ENCODE measurements around the gene MBOAT7. TPM values are rescaled to one million over a fixed set of nuclear protein-coding genes. Genes with fewer than 3 reads are reported as not detected.

Gene MBOAT7
- total and polyA plus RNA-seq, 2 of the 4 experiments (the other 2 are of a cell fraction): 11.3 to 121 TPM

DNA sequence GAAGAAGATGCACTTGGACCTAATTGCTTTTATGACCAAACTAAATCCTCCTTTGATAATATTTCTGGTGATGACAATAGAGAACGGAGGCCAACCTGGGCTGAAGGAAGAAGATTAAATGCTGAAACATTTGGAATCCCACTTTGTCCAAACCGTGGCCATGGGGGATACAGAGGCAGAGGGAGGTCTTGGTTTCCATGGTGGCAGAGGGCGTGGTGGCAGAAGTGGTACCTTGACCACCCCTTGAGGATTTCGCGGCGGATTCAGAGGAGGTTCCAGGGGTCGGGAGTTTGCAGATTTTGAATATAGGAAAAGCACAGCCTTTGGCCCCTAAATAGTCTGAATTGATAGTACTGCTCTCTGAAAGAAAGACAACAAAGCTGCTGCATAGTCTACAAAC is 40.7 kb upstream of the MBOAT7 start:
- Histone ChIP-seq H4K8ac (ENCODE audit: low read depth in 2 of 2, low read length in 2 of 2) (no peak overlapping the region), H3K79me1 (ENCODE audit: low read depth in 1 of 2, low read length in 2 of 2) (no peaks in the 10 kb centered on the region), H3K4me3 (ENCODE audit: insufficient read depth, low read depth, low read length) (no peak overlapping the region), H3K18ac (ENCODE audit: low read depth, low read length) (no peak overlapping the region), H4K91ac (ENCODE audit: insufficient read depth, low read depth, low read length) (no peak overlapping the region), H3K4me1 (ENCODE audit: control insufficient read depth, insufficient read depth, low read length) (no peaks in the 10 kb centered on the region), H2AFZ (replicated peaks; ENCODE audit: low read length, poor library complexity) (no peak overlapping the region), H4K5ac (ENCODE audit: low read depth, low read length) (no peak overlapping the region), H3K9ac (ENCODE audit: low read depth, low read length) (no peak overlapping the region), H3K4ac (ENCODE audit: low read depth, low read length) (no peak overlapping the region), H3K14ac (replicated peaks; ENCODE audit: low read depth, low read length) (no peak overlapping the region), H2BK15ac (ENCODE audit: low read depth, low read length) (no peak overlapping the region), H2BK20ac (ENCODE audit: low read depth, low read length) (no peak overlapping the region), H2BK5ac (ENCODE audit: low read depth, low read length, poor library complexity, severe bottlenecking) (no peak overlapping the region), H3K23ac (ENCODE audit: low read depth, low read length) (no peak overlapping the region), H3K36me3 (ENCODE audit: control insufficient read depth, insufficient read depth, low read length) (no peaks in the 10 kb centered on the region), H3K27me3 (ENCODE audit: control insufficient read depth, insufficient read depth, low read length) (peaks cover 4% of the 10 kb centered on the region), H3K56ac (ENCODE audit: extremely low read depth, insufficient read depth, low read length) (no peak overlapping the region), H4K20me1 (ENCODE audit: insufficient read depth, low read length) (no peaks in the 10 kb centered on the region), H3K27ac (ENCODE audit: insufficient read depth, low read length) (no peak overlapping the region), H2BK120ac (ENCODE audit: low read depth, low read length) (no peak overlapping the region), H2AK9ac (replicated peaks; ENCODE audit: low read depth, low read length, poor library complexity) (no peak overlapping the region), H3K4me2 (ENCODE audit: low read depth, low read length) (no peak overlapping the region), H2AK5ac (ENCODE audit: low read depth, low read length) (no peak overlapping the region), H3K9me3 (ENCODE audit: control insufficient read depth, insufficient read depth, low read length) (no peaks in the 10 kb centered on the region), H3K9me1 (ENCODE audit: insufficient read depth, low read length) (no peaks in the 10 kb centered on the region; the same call in 1 of the 2 replicates)
- BruUV-seq (replicated peaks): no TSS peak
- ATAC-seq (ENCODE audit: low read depth): no peak
- intact Hi-C loops (cut with micrococcal nuclease) (no loop called here), in situ Hi-C loops (cut with MboI; ENCODE audit: low sequenced_read_pairs) (no loop called here), dilution Hi-C loops (cut with HindIII; ENCODE audit: low sequenced_read_pairs, unreplicated experiment) (no loop called here)
- WGBS, 2 experiments (ENCODE audit: extremely low coverage in 2 of 2, insufficient read length in 1 of 2): 74% methylated on average over 6 of the region's 7 CpGs; no CpG with 5 or more reads in 1 of the 2 experiments
- CTCF ChIA-PET: no interaction called here
- DNase-seq: no peak
- POLR2A ChIA-PET (ENCODE audit: unreplicated experiment): no interaction called here
- TF ChIP-seq NFE2L2 (IDR thresholded peaks at IDR 0.05; ENCODE audit: low read depth, low read length) (no peak), CEBPB (IDR thresholded peaks at IDR 0.05; ENCODE audit: low read depth, low read length) (no peak), USF2 (IDR thresholded peaks at IDR 0.05; ENCODE audit: low read depth, low read length) (no peak), RFX5 (IDR thresholded peaks at IDR 0.05; ENCODE audit: low read depth, low read length) (no peak), MAZ (IDR thresholded peaks at IDR 0.05; ENCODE audit: borderline replicate concordance, low read depth, low read length) (no peak), POLR2A (IDR thresholded peaks at IDR 0.05; ENCODE audit: low read depth, low read length) (no peak), MXI1 (IDR thresholded peaks at IDR 0.05; ENCODE audit: borderline replicate concordance, low read depth, low read length) (no peak), RAD21 (IDR thresholded peaks at IDR 0.05; ENCODE audit: low read length) (no peak), SMC3 (IDR thresholded peaks at IDR 0.05; ENCODE audit: low read depth, low read length) (no peak), FOS (IDR thresholded peaks at IDR 0.05; ENCODE audit: low read depth, low read length) (no peak), MAFK (IDR thresholded peaks at IDR 0.05; ENCODE audit: low read depth, low read length) (no peak), BHLHE40 (IDR thresholded peaks at IDR 0.05; ENCODE audit: low read depth, low read length) (no peak), CHD1 (IDR thresholded peaks at IDR 0.05; ENCODE audit: low read depth, low read length) (no peak), ELK1 (IDR thresholded peaks at IDR 0.05; ENCODE audit: borderline replicate concordance, low read depth, low read length) (no peak), RCOR1 (IDR thresholded peaks at IDR 0.05; ENCODE audit: insufficient replicate concordance, low read length) (no peak)
- TF ChIP-seq, protein P1, sequence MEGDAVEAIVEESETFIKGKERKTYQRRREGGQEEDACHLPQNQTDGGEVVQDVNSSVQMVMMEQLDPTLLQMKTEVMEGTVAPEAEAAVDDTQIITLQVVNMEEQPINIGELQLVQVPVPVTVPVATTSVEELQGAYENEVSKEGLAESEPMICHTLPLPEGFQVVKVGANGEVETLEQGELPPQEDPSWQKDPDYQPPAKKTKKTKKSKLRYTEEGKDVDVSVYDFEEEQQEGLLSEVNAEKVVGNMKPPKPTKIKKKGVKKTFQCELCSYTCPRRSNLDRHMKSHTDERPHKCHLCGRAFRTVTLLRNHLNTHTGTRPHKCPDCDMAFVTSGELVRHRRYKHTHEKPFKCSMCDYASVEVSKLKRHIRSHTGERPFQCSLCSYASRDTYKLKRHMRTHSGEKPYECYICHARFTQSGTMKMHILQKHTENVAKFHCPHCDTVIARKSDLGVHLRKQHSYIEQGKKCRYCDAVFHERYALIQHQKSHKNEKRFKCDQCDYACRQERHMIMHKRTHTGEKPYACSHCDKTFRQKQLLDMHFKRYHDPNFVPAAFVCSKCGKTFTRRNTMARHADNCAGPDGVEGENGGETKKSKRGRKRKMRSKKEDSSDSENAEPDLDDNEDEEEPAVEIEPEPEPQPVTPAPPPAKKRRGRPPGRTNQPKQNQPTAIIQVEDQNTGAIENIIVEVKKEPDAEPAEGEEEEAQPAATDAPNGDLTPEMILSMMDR (conservative IDR thresholded peaks at IDR 0.05; ENCODE audit: low read depth, low read length): no peak

Measured in IMR-90 (cell line).